ENCODE data around the gene IFT57. TPM values are rescaled to one million over a fixed set of nuclear protein-coding genes. Genes with fewer than 3 reads are reported as not detected.

IFT57 gene
- total and polyA plus RNA-seq, 2 experiments from 2014 or later: 38.4 to 55.8 TPM

DNA sequence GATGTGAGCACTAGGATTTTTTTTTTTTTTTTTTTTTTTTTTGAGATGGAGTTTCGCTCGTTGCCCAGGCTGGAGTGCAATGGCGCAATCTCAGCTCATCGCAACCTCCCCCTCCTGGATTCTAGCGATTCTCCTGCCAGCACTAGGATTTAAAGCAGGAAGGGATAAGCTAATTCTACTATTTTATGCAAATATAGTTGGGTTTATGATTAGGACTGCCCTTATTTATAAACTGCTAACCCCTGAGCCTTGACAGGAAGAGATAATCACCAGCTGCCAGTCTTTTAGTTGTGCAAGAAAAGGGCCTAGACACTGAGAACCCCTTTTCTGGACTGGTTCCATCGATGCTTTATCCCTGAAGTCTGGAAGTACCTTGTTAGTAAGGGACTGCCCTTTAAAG, 36.7 kb downstream of the IFT57 start:
- H3K27ac ChIP-seq: no peak overlapping the region
- no peak overlapping the region for H3K4me3 ChIP-seq
- peaks cover 8% of the 10 kb centered on the region for H3K4me1 ChIP-seq (ENCODE audit: insufficient read depth)
- DNase-seq (ENCODE audit: low spot score): no peak
- no peaks in the 10 kb centered on the region for H3K9me3 ChIP-seq (ENCODE audit: low read depth)
- H3K4me2 ChIP-seq: no peak overlapping the region
- no peaks in the 10 kb centered on the region for H4K20me1 ChIP-seq (ENCODE audit: insufficient read depth, poor library complexity, severe bottlenecking)
- H2AFZ ChIP-seq: no peak overlapping the region
- no peaks in the 10 kb centered on the region for H3K79me2 ChIP-seq
- H3K9me2 ChIP-seq (replicated peaks; ENCODE audit: insufficient read depth): no peaks in the 10 kb centered on the region
- 100% methylated on average over 6 of the region's 6 CpGs for WGBS (ENCODE audit: low lambda C conversion rate, missing lambda C conversion rate)
- H3K36me3 ChIP-seq (replicated peaks; ENCODE audit: insufficient read depth, low read depth): no peaks in the 10 kb centered on the region
- H3K27me3 ChIP-seq: no peaks in the 10 kb centered on the region
- no peak for TF ChIP-seq EZH2 (IDR thresholded peaks at IDR 0.05; ENCODE audit: borderline replicate concordance)
- TF ChIP-seq, protein P1, sequence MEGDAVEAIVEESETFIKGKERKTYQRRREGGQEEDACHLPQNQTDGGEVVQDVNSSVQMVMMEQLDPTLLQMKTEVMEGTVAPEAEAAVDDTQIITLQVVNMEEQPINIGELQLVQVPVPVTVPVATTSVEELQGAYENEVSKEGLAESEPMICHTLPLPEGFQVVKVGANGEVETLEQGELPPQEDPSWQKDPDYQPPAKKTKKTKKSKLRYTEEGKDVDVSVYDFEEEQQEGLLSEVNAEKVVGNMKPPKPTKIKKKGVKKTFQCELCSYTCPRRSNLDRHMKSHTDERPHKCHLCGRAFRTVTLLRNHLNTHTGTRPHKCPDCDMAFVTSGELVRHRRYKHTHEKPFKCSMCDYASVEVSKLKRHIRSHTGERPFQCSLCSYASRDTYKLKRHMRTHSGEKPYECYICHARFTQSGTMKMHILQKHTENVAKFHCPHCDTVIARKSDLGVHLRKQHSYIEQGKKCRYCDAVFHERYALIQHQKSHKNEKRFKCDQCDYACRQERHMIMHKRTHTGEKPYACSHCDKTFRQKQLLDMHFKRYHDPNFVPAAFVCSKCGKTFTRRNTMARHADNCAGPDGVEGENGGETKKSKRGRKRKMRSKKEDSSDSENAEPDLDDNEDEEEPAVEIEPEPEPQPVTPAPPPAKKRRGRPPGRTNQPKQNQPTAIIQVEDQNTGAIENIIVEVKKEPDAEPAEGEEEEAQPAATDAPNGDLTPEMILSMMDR (IDR thresholded peaks at IDR 0.05; ENCODE audit: poor library complexity): no peak
- no peak for TF ChIP-seq EZH2phosphoT487 (IDR thresholded peaks at IDR 0.05; ENCODE audit: low read depth, severe bottlenecking, unreplicated experiment)

DNA sequence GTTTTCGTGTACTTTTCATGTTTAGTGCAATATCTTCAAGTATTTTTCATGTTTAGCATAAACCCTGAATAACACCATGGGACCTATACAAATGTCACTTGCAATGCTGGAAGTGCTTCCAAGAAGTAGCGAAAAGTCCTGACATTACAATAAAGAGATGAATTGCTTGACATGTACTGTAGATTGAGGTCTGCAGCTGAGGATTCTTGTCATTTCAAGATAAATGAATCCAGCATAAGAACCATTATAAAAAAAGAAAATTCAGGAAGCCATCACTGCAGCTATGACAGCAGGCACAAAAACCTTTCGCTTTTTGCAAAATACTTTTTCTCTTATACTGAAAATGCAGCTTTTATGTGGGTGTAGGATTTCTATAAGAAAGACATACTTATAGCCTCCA, 37.4 kb downstream of the IFT57 start:
- DNase-seq (ENCODE audit: low spot score): no peak
- WGBS (ENCODE audit: low lambda C conversion rate, missing lambda C conversion rate): 95% methylated on average over 3 of the region's 3 CpGs
- H3K4me3 ChIP-seq: no peak overlapping the region
- no peaks in the 10 kb centered on the region for H4K20me1 ChIP-seq (ENCODE audit: insufficient read depth, poor library complexity, severe bottlenecking)
- H2AFZ ChIP-seq: no peak overlapping the region
- H3K27me3 ChIP-seq: no peaks in the 10 kb centered on the region
- H3K27ac ChIP-seq: no peak overlapping the region
- no peaks in the 10 kb centered on the region for H3K79me2 ChIP-seq
- TF ChIP-seq, protein P1 (IDR thresholded peaks at IDR 0.05; ENCODE audit: poor library complexity): no peak
- TF ChIP-seq EZH2phosphoT487 (IDR thresholded peaks at IDR 0.05; ENCODE audit: low read depth, severe bottlenecking, unreplicated experiment) (no peak), EZH2 (IDR thresholded peaks at IDR 0.05; ENCODE audit: borderline replicate concordance) (no peak)
- H3K9me3 ChIP-seq (ENCODE audit: low read depth): no peaks in the 10 kb centered on the region
- no peaks in the 10 kb centered on the region for H3K9me2 ChIP-seq (replicated peaks; ENCODE audit: insufficient read depth)
- H3K36me3 ChIP-seq (replicated peaks; ENCODE audit: insufficient read depth, low read depth): no peaks in the 10 kb centered on the region
- peaks cover 8% of the 10 kb centered on the region for H3K4me1 ChIP-seq (ENCODE audit: insufficient read depth)
- H3K4me2 ChIP-seq: no peak overlapping the region

DNA sequence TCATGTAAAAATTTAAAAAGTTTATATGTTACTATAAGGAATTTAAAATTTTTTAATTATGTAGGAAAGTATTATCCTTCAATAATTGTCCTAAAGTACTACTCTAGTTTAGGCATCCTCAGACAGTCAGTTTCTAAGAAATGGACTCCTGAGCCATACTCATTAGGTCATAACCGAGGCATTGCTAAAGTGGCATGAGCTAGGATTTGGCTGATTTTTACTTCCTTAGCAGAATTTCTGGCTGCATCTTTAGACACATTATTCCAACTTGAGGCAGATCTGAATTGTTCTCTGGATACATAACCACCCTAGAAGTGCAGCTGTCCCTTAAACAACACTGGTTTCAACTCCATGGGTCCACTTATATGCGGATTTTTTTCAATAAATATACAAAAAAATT, 38.3 kb downstream of the IFT57 start:
- Histone ChIP-seq H3K9me2 (replicated peaks; ENCODE audit: insufficient read depth) (no peaks in the 10 kb centered on the region), H3K27ac (no peak overlapping the region), H3K36me3 (replicated peaks; ENCODE audit: insufficient read depth, low read depth) (no peaks in the 10 kb centered on the region), H3K4me3 (no peak overlapping the region), H3K4me1 (ENCODE audit: insufficient read depth) (peaks cover 8% of the 10 kb centered on the region), H3K9me3 (ENCODE audit: low read depth) (no peaks in the 10 kb centered on the region), H3K4me2 (no peak overlapping the region), H2AFZ (no peak overlapping the region), H3K79me2 (no peaks in the 10 kb centered on the region), H4K20me1 (ENCODE audit: insufficient read depth, poor library complexity, severe bottlenecking) (no peaks in the 10 kb centered on the region), H3K27me3 (no peaks in the 10 kb centered on the region)
- WGBS (ENCODE audit: low lambda C conversion rate, missing lambda C conversion rate): 97% methylated on average over 2 of the region's 2 CpGs
- TF ChIP-seq, protein P1 (IDR thresholded peaks at IDR 0.05; ENCODE audit: poor library complexity): no peak
- TF ChIP-seq EZH2 (IDR thresholded peaks at IDR 0.05; ENCODE audit: borderline replicate concordance) (no peak), EZH2phosphoT487 (IDR thresholded peaks at IDR 0.05; ENCODE audit: low read depth, severe bottlenecking, unreplicated experiment) (no peak)
- DNase-seq (ENCODE audit: low spot score): no peak

DNA sequence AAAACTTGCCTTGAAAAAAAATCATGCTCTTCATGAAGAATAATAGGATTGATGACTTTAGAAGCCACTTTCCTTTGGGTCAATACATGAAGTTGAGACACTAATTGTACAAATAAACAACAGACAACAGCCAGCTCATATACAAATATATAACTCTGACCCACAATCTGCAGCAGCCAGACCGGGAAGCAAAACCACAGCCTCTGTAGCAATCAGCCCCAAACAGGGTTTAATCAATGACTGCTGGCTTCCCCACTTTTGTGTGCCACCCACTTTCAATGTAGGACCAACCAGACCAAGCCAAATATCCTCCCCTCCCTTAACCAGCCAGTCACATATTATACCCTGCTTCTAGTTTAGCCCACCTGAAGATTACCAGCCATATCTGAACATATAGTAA, 39.0 kb downstream of the IFT57 start:
- no peak for TF ChIP-seq EZH2 (IDR thresholded peaks at IDR 0.05; ENCODE audit: borderline replicate concordance)
- TF ChIP-seq EZH2phosphoT487 (IDR thresholded peaks at IDR 0.05; ENCODE audit: low read depth, severe bottlenecking, unreplicated experiment): no peak
- TF ChIP-seq, protein P1 (IDR thresholded peaks at IDR 0.05; ENCODE audit: poor library complexity): no peak
- Histone ChIP-seq H3K9me3 (ENCODE audit: low read depth) (no peaks in the 10 kb centered on the region), H3K27me3 (no peaks in the 10 kb centered on the region), H2AFZ (no peak overlapping the region), H3K4me2 (no peak overlapping the region), H3K79me2 (no peaks in the 10 kb centered on the region), H4K20me1 (ENCODE audit: insufficient read depth, poor library complexity, severe bottlenecking) (no peaks in the 10 kb centered on the region), H3K4me3 (no peak overlapping the region), H3K36me3 (replicated peaks; ENCODE audit: insufficient read depth, low read depth) (no peaks in the 10 kb centered on the region), H3K27ac (no peak overlapping the region), H3K4me1 (ENCODE audit: insufficient read depth) (peaks cover 1% of the 10 kb centered on the region), H3K9me2 (replicated peaks; ENCODE audit: insufficient read depth) (no peaks in the 10 kb centered on the region)
- no peak for DNase-seq (ENCODE audit: low spot score)
- 77% methylated on average over 1 of the region's 1 CpG for WGBS (ENCODE audit: low lambda C conversion rate, missing lambda C conversion rate)
